ENCODE results near the gene REXO5.

The REXO5 gene

DNA sequence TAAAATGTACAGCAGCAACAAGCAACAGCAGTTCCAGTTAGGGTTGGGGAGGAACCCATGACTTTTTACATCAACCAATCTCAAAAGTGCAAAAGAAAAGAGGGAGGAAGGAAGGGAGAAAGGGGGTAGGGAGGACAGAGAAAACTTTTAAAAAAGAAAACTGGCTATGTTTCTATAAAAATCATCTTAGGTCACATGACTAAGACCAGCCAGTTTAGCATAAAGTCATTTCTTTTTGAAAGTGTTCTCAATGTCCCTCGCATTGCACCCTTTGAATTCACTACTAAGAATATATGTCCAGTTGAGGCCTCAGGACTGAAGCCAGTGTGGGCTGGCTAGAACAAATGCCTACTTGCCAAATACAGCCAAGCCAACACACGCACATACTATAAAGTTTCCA is 64.9 kb downstream of the REXO5 start:
- in situ Hi-C loops (cut with HindIII; ENCODE audit: low sequenced_read_pairs), result no loop called here

DNA sequence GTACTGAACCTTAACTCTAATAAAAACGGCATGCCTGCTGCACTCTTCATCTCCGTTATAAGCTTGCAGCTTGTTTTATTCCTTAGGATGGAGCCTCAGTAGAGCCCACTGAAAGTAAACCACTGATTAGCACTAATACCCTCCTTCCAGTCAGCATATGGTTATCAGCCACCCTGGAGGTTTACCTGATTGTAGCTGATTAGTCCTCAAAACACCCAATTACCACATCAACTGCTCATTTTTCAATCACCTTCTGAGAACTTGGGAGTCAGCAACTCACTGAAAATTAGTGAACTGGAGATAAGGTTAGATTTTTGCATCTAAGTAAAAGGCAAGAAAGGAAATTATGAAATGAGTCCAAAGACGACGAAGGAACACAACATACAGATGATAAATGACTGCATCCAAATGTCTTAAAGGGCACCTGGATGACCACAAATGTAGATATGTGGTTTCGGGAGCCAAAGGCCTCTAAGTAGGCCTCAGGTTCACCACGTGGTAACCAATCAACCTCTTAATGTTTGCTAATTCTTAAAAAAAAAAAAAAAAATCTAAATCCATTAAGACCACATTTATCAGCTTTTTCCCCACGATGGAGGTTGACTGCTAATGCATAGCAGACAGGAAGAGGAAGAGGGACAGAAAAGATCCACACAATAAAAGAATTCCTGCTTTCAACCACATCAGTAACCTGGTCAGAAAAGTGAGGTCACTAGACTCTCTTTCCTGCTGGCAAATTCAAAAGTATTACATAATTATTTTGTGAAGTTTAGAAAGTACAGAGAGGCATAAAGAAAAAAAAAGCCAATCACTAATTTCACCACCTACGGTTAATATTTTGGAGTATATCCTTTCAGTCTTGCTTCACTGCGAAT is 65.9 kb downstream of the REXO5 start:
- in situ Hi-C loops (cut with HindIII; ENCODE audit: low sequenced_read_pairs), result no loop called here

GRCh38 chr16:20873331-20873730 is 67.0 kb downstream of the REXO5 start:
- in situ Hi-C loops (cut with HindIII; ENCODE audit: low sequenced_read_pairs), result no loop called here

DNA sequence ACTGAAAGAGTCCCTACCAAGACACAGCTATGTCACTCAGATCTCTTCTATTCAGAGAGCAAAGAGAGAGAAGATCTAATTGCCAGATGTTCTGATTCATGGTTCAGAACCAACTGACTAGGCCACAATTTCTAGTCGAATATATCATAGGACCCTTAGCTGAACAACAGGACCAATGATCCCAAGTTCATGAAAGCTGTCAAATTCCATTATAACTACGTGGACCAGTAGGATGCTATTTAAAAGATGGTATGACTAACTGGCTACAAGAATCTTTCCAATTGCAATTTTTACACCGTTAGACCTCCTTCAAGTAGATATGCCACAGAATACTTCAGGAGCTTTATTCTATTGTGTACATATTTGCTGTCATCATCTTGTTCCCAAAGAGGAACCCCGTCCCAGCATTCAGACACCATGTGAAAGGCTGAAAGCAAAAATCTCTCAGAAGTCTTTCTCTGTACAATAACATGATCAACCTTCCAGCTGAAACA is 67.8 kb downstream of the REXO5 start:
- in situ Hi-C loops (cut with HindIII; ENCODE audit: low sequenced_read_pairs), result no loop called here

DNA sequence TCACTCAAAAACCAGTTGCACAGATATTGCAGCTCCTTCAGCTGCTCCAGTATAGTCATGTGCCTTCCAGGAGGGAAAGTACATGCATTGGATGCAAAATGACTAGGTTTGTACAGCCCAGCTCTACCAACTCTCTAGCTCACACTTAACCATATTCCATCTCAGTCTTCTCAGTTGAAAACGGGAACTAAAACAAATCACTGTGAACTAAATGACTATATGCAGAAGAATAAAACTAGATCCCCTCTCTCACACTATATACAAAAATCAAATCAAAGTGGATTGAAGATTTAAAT is 69.0 kb downstream of the REXO5 start:
- in situ Hi-C loops (cut with HindIII; ENCODE audit: low sequenced_read_pairs), result no loop called here

- in situ Hi-C loops (cut with HindIII; ENCODE audit: low sequenced_read_pairs), result no loop called here
Measured at GRCh38 chr16:20878682-20879147, 72.4 kb downstream of the REXO5 start.

DNA sequence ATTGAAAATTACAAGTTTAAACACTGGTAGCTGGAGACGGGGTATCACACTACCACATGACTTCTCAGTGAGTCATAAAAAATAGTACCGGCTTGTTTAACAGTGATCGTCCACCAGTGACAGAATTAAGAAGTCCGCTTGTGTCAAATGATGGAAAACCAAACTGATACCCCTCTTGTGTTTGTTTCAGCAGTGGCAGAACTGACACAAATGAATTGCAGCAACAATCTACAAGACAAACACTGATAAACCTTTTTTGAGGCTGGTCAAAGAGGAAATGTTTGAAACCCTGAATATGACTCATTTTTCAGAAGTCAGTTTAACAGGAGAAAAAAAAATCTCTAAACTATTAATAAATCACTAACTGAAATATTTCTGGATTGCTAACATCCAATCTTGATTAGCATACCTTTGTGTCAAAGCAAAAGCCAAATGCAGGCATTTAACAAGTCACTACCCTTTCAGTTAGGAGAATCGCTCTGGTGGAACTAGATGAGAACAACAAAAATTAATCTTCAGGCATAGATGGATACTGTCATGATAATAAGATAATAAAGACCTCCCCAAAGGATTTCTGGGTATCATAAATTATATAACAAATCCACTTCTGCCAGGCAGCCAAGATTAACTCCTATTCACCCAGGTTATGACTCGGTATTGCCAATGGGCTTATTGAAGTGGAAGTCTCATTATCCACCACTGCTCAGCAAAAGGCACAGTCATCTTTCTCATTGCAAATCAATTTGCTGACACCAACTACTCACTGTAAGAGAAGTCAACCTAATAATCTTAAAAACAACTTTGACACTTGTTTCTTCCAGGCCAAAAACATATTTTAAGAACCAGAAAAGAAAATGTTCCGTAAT is 73.1 kb downstream of the REXO5 start:
- in situ Hi-C loops (cut with HindIII; ENCODE audit: low sequenced_read_pairs), result no loop called here

- in situ Hi-C loops (cut with HindIII; ENCODE audit: low sequenced_read_pairs), result no loop called here
Measured at GRCh38 chr16:20880867-20881502, 74.7 kb downstream of the REXO5 start.

- in situ Hi-C loops (cut with HindIII; ENCODE audit: low sequenced_read_pairs), result no loop called here
Measured at GRCh38 chr16:20881503-20881878, 75.2 kb downstream of the REXO5 start.

- in situ Hi-C loops (cut with HindIII; ENCODE audit: low sequenced_read_pairs), result no loop called here
Measured at GRCh38 chr16:20883554-20884239, 77.4 kb downstream of the REXO5 start.

GRCh38 chr16:20884240-20884556 is 77.9 kb downstream of the REXO5 start:
- in situ Hi-C loops (cut with HindIII; ENCODE audit: low sequenced_read_pairs), result no loop called here

DNA sequence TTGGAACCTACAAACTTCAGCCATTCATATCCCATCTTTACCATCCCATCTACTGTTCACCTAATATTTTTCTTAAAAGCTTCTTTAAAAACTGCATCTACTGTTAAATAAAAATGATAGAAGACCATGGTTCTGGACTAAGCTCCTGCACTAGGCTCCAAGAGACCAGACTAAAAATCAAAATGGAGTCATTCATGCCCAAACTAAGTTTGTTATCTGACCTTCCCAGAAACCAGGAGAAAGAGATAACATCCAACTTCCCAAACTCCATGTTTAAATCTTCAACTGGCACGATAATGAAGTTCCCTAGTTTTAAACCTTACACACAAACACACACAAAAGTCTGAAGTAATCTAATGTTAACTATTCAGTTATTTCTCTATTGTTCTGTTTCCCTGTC is 80.0 kb downstream of the REXO5 start:
- in situ Hi-C loops (cut with HindIII; ENCODE audit: low sequenced_read_pairs), result no loop called here

DNA sequence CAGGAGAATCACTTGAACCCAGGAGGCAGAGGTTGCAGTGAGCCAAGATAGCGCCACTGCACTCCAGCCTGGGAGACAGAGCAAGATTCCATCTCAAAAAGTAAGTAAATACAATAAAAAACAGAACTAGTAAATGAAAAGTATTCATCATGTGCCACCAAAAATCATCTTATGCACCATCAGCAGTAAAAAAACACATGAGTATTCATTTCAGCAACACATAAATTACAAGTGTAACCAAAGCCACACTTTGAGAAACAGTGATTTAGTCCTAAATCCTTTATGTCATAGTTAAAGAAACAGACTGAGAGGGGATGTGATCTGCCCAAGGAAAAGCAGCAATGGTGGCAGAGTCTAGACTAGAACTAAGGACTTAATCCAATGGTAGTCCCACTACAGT is 80.9 kb downstream of the REXO5 start:
- in situ Hi-C loops (cut with HindIII; ENCODE audit: low sequenced_read_pairs), result no loop called here

GRCh38 chr16:20889625-20890275 is 83.4 kb downstream of the REXO5 start:
- in situ Hi-C loops (cut with HindIII; ENCODE audit: low sequenced_read_pairs), result no loop called here

DNA sequence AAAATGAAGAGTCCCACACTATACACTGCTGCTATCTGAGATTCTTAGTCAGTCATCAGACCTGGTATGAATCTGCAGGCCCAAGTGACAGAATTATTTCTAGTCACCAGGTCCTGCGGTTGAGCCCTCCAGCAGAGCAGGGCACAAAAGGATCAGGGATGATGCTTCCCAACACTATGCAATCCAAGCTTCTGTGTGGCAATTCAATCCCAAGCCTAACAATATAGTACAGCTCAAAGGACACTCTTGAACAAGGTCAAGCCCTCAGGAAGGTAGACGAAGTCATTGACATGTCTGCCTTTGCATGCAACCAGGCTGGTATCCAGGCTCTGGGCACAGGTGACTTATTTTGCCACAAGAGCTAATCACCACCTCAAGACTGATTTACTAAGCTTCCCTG is 88.1 kb downstream of the REXO5 start:
- in situ Hi-C loops (cut with HindIII; ENCODE audit: low sequenced_read_pairs), result no loop called here

DNA sequence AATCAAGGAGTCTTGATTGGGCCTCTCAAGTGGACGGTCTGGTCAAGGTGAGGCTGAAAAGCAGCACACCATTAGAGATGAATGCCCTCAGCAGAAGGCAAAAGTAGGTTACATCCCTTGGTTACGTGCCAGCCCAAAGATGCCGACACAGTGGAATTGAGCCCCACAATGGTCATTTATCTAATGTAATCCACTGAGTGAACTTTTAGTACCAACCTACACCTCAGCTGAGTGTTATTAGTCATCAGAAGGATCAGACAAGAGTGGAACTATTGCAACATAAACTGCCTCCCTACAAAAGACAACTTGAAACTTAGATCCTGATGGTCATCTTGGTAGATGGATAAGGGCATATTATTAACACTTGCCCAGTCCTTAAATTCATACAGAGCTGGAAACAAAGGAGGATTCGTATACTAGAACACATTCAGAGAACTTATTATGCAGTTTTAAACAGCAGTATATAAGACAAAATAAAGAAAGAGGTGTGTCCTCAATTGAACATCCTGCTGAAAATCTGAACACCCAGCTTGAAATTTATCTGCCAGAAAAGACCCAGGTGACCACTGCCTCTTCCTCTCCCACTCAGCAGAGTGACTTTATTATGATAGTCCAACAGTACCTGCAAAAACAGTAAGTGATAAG is 91.0 kb downstream of the REXO5 start:
- in situ Hi-C loops (cut with HindIII; ENCODE audit: low sequenced_read_pairs), result no loop called here

- in situ Hi-C loops (cut with HindIII; ENCODE audit: low sequenced_read_pairs), result no loop called here
Measured at GRCh38 chr16:20897922-20898321, 91.6 kb downstream of the REXO5 start.

GRCh38 chr16:20899071-20899470 is 92.7 kb downstream of the REXO5 start:
- in situ Hi-C loops (cut with HindIII; ENCODE audit: low sequenced_read_pairs), result no loop called here
